PC-9 (cell line): ENCODE data around the gene DENND5A. TPM values are rescaled to one million over a fixed set of nuclear protein-coding genes. Genes with fewer than 3 reads are reported as not detected.
"Not testable (repeated sequence)": the region's sequence is repeated elsewhere in the genome, so short reads cannot be mapped to it uniquely, and the experiment has no call there.

Source experiments
- BruUV-seq: library from RNA; stranded (reverse); fragments of 400-500 nt; replicated peaks from 2 replicates; lab custom pipeline; 2021; lab: Mats Ljungman, UMichigan
- CTCF ChIA-PET: fragments of 300-600 bp; sonication (Branson Sonifier 250); formaldehyde crosslinking; loops from one replicate; lab custom pipeline; 2022; ENCODE audit warnings: antibody characterized with exemption; lab: Charles Lee
- POLR2A ChIA-PET: fragments of 300-600 bp; sonication (Branson Sonifier 250); formaldehyde crosslinking; loops from one replicate; lab custom pipeline; 2022; ENCODE audit warnings: antibody characterized with exemption; ENCODE audit not compliant: unreplicated experiment; lab: Charles Lee
- DNase-seq, 2 experiments: peaks; one replicate each; pipeline versions ENCODE4 v3.0.0 to v3.0.0-alpha.2; 2015 to 2022; ENCODE audit warnings: mixed read lengths in 1 of 2
- H2AFZ ChIP-seq: fragments of 200-600 bp; sonication (generic); 2 replicates; pipeline ENCODE4 v1.8.1; 2017; ENCODE audit warnings: antibody characterized with exemption
- H3F3A ChIP-seq: fragments of 200-600 bp; sonication (generic); 2 replicates; pipeline ENCODE4 v1.8.1; 2017; ENCODE audit warnings: antibody characterized with exemption, mild to moderate bottlenecking, low read depth; ENCODE audit not compliant: insufficient read depth
- H3K27ac ChIP-seq: fragments of 200-600 bp; sonication (generic); 2 replicates; pipeline ENCODE4 v1.6.1; 2016; ENCODE audit warnings: mixed run types
- H3K27me3 ChIP-seq: fragments of 200-600 bp; sonication (generic); 2 replicates; pipeline ENCODE4 v1.6.1; 2016; ENCODE audit warnings: low read depth, mixed run types; ENCODE audit not compliant: insufficient read depth
- H3K36me3 ChIP-seq: fragments of 200-600 bp; sonication (generic); 2 replicates; pipeline ENCODE4 v1.6.1; 2016; ENCODE audit warnings: low read depth, mixed run types
- H3K4me1 ChIP-seq: fragments of 200-600 bp; sonication (generic); replicated peaks from 2 replicates; pipeline ENCODE4 v1.6.1; 2016; ENCODE audit warnings: mixed run types; ENCODE audit not compliant: insufficient read depth
- H3K4me2 ChIP-seq: fragments of 200-600 bp; sonication (generic); 2 replicates; pipeline ENCODE4 v1.6.1; 2017; ENCODE audit warnings: mixed run types
- H3K4me3 ChIP-seq: fragments of 200-600 bp; sonication (generic); 2 replicates; pipeline ENCODE4 v1.6.1; 2016; ENCODE audit warnings: mixed run types
- H3K79me2 ChIP-seq: fragments of 200-600 bp; sonication (generic); 2 replicates; pipeline ENCODE4 v1.6.1; 2017; ENCODE audit warnings: low read depth, mixed run types
- H3K9me2 ChIP-seq: fragments of 200-600 bp; sonication (generic); 2 replicates; pipeline ENCODE4 v1.8.1; 2017; ENCODE audit warnings: mild to moderate bottlenecking; ENCODE audit not compliant: insufficient read depth
- H3K9me3 ChIP-seq: fragments of 200-600 bp; sonication (generic); 2 replicates; pipeline ENCODE4 v1.8.1; 2016; ENCODE audit warnings: low read depth; ENCODE audit not compliant: insufficient read depth
- H4K20me1 ChIP-seq: fragments of 200-600 bp; sonication (generic); 2 replicates; pipeline ENCODE4 v1.8.1; 2017; ENCODE audit not compliant: insufficient read depth
- CTCF ChIP-seq: fragments of 200-600 bp; sonication (generic); conservative IDR thresholded peaks from 2 replicates; pipeline ENCODE4 v1.6.1; 2017; ENCODE audit warnings: mixed run types, antibody characterized with exemption, mild to moderate bottlenecking, moderate library complexity
- EZH2 ChIP-seq: fragments of 200-600 bp; sonication (generic); IDR thresholded peaks from 2 replicates; pipeline ENCODE4 v1.8.0; 2017; ENCODE audit warnings: antibody characterized with exemption, low read depth
- intact Hi-C: fragments of 100-400 bp; cut with micrococcal nuclease; formaldehyde crosslinking; loops from one replicate; pipeline ENCODE4 v1.10.0; 2022; ENCODE audit not compliant: unreplicated experiment
- total RNA-seq: library from RNA; stranded (reverse); gene quantifications from 2 replicates; pipeline ENCODE4 v1.2.3, GENCODE V29; 2021

DENND5A gene
- total RNA-seq, 1 experiment from 2014 or later, result 19.8 TPM

DNA sequence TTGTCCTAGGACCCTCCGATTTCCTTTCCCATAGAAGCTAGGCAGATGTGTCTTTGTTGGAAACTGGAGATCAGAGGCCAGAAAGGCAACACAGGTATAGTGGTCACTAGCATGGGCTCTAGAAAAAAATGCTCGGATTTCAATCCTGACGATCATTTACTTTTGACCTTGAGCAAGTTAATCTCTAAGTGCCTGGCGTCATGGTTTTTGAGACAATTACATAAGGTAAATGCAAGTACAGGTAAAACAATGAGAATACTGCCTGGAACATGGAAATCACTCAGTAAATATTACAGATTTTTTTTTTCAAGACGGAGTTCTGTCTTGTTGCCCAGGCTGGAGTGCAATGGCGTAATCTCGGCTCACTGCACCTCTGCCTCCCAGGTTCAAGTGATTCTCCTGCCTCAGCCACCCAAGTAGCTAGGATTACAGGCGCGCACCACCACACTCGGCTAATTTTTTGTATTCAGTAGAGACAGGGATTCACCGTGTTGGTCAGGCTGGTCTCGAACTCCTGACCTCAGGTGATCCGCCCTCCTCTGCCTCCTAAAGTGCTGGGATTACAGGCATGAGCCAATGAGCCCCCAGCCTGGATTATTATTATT, 1.1 kb upstream of the DENND5A start:
- TSS peak; percentile 94 for BruUV-seq
- Histone ChIP-seq H3K4me2 (peak overlapping the region; percentile 83; the same call in 1 of the 2 replicates), H3K4me1 (peaks cover 4% of the 10 kb centered on the region), H3K36me3 (no peaks in the 10 kb centered on the region), H3K9me3 (no peaks in the 10 kb centered on the region), H3K4me3 (no peak overlapping the region), H3K27ac (no peak overlapping the region), H3K27me3 (no peaks in the 10 kb centered on the region), H4K20me1 (no peaks in the 10 kb centered on the region; the same call in 1 of the 2 replicates), H3K79me2 (peaks cover 24% of the 10 kb centered on the region), H3K9me2 (no peaks in the 10 kb centered on the region), H3F3A (no peaks in the 10 kb centered on the region), H2AFZ (no peak overlapping the region)
- CTCF ChIA-PET, result no interaction called here
- POLR2A ChIA-PET, result no interaction called here
- DNase-seq, result no peak
- intact Hi-C loops, result no loop called here
- TF ChIP-seq CTCF (no peak), EZH2 (no peak)

GRCh38 chr11:9264316-9265210, 587 bp downstream of the DENND5A start:
- Histone ChIP-seq H3K9me3 (no peaks in the 10 kb centered on the region), H3K4me1 (peaks cover 13% of the 10 kb centered on the region), H3K4me2 (peak overlapping the region; percentile 80), H4K20me1 (no peaks in the 10 kb centered on the region; the same call in 1 of the 2 replicates), H2AFZ (peak overlapping the region; percentile 85), H3K36me3 (no peaks in the 10 kb centered on the region), H3K4me3 (peak overlapping the region; percentile 59), H3K27me3 (no peaks in the 10 kb centered on the region), H3F3A (no peaks in the 10 kb centered on the region), H3K9me2 (no peaks in the 10 kb centered on the region), H3K79me2 (peaks cover 40% of the 10 kb centered on the region), H3K27ac (no peak overlapping the region)
- BruUV-seq, result no TSS peak
- TF ChIP-seq EZH2 (no peak), CTCF (no peak)
- peak in 1 of 2 experiments; percentile 12 for DNase-seq
- intact Hi-C loops, result no loop called here
- POLR2A ChIA-PET, result interaction anchor here (0.5 to 0.7 kb wide), 4 partner anchors 9 to 302 kb away, joined by 3 to 35 read pairs (median 6); no protein-coding TSS in a partner anchor
- CTCF ChIA-PET, result no interaction called here

- TF ChIP-seq EZH2 (no peak), CTCF (no peak)
- intact Hi-C loops, result no loop called here
- H3K4me2 ChIP-seq, result peak overlapping the region; percentile 80
- H3K27me3 ChIP-seq, result no peaks in the 10 kb centered on the region
- peak overlapping the region; percentile 85; the same call in 1 of the 2 replicates for H2AFZ ChIP-seq
- H3F3A ChIP-seq, result no peaks in the 10 kb centered on the region
- H3K27ac ChIP-seq, result no peak overlapping the region
- BruUV-seq, result TSS peak; percentile 51
- DNase-seq, result no peak
- peaks cover 13% of the 10 kb centered on the region for H3K4me1 ChIP-seq
- H3K36me3 ChIP-seq, result no peaks in the 10 kb centered on the region
- no peaks in the 10 kb centered on the region; the same call in 1 of the 2 replicates for H4K20me1 ChIP-seq
- H3K4me3 ChIP-seq, result peak overlapping the region; percentile 59
- H3K9me3 ChIP-seq, result no peaks in the 10 kb centered on the region
- ChIA-PET POLR2A (interaction anchor here (0.5 to 0.7 kb wide), 3 partner anchors 9 to 303 kb away, joined by 3 to 7 read pairs (median 5); no protein-coding TSS in a partner anchor), CTCF (no interaction called here)
- H3K9me2 ChIP-seq, result no peaks in the 10 kb centered on the region
- H3K79me2 ChIP-seq, result peaks cover 43% of the 10 kb centered on the region
Observed at GRCh38 chr11:9263840-9264315, 1.3 kb downstream of the DENND5A start.

- POLR2A ChIA-PET, result not testable (repeated sequence)
Observed at GRCh38 chr11:9260838-9261146, 4.4 kb downstream of the DENND5A start.

More at GRCh38 chr11:9260838-9261146, 4.4 kb downstream of the DENND5A start:
- H3F3A ChIP-seq, H3K36me3 ChIP-seq, H4K20me1 ChIP-seq, H3K27ac ChIP-seq, intact Hi-C loops, DNase-seq, CTCF ChIA-PET, H3K4me3 ChIP-seq, H3K9me2 ChIP-seq, BruUV-seq, H3K4me2 ChIP-seq, H2AFZ ChIP-seq, H3K27me3 ChIP-seq, H3K9me3 ChIP-seq: not testable (repeated sequence)
- Histone ChIP-seq H3K79me2 (peaks cover 47% of the 10 kb centered on the region), H3K4me1 (peaks cover 13% of the 10 kb centered on the region)
